Measurements from ENCODE around the gene MACROD2. TPM values are rescaled to one million over a fixed set of nuclear protein-coding genes. Genes with fewer than 3 reads are reported as not detected.
"Not testable (repeated sequence)": the region's sequence is repeated elsewhere in the genome, so short reads cannot be mapped to it uniquely, and the experiment has no call there.

MACROD2 gene
- polyA plus RNA-seq, 1 donor = 3.9 TPM

DNA sequence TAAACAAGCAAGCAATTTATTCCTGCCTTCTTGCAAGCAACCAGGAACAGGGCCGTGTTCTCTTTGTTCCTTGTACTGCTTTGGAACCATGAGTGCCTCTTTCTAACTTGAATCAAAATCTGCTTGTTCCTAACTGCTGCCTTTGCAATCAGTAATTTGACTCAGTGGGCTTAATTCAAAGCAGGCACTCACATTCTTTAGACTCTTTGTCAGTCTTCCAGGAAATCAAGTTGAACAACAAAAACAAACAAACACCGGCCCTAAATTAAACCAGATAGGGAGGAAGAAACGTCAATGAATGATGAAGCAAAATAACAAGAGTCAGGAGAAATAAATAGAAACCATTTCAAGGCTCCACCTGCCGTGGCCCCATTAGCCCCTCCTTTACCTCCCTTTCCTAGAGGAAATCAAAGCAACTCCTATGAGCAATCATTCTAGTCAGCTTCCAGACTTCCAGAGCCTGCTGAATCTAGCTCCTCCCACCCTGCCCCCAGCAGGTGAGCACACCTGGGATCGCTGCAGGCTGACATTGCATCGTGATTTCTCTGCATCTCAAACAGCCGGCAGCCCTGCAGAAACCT is 924.3 kb downstream of the MACROD2 start:
- no peak for DNase-seq

DNA sequence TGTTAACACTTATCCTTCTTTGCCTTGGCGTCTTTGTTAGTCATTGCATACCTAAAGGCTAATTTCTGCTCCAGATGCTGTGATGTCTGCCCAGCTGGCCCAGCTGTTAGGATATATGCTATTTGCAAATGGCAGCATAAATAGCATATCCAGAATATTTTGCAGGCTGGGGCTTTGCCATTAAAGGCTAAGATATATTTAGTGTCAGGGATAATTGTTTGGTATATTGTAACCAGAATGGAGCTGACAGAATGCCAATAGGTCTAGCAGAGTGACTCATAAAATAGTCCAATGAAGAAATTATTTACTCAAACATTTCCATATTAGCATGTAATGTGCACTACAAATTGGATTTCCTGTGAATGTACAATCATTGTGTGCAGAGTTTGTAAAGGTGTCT is 926.2 kb downstream of the MACROD2 start:
- DNase-seq = no peak

DNA sequence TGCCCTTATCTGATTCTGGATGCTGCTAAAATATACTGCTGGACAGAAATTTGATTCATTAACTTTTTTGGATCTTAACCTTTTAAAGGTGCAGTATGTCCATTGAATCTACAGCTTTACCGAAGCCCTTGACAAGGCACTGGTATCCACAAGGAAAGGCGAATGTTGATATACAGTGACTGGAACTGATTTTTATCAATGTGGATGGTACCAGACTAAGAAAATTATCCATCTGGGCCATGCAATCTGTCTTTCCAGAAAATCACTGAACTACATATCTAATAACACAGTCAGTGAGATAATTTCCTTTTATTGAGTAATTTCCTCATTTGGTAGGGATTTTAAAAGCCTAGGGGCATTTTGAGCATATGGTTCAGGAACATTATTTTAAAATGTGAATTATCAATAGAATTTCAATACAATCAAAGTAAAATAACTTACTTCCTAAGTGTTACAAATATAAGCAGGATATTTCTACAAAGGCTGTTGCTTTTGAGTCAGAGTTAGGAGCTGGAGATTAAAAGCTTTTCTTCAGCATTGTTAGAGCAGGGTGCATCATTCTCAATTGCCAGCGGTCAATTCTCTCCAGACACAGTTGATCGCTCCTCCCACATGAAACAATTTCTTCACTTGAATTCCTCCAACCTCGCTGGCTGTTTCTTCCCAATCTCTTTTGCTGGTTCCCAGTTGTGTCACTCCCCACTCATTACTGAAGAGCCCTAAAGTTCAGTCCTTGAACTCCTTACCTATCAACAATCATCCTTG is 927.4 kb downstream of the MACROD2 start:
- no peak for DNase-seq

DNA sequence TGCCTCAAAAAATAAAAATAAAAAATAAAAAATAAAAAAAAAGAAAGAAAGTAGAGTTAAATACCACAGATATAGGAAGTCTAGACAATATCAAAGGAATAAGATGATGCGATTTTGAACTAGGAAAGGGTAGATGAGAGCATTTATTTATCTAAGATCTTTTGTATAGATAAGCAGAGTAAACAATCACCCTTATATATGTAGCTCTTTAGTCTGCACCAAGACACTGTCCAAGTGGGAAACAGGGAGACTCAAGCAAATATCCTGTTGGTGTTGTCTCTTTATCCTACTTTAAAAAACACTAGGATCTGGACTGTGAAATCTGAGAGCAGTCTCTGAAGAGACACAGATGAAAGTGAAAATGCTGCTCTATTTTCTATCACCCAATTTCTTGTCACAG is 929.1 kb downstream of the MACROD2 start:
- DNase-seq = no peak

DNA sequence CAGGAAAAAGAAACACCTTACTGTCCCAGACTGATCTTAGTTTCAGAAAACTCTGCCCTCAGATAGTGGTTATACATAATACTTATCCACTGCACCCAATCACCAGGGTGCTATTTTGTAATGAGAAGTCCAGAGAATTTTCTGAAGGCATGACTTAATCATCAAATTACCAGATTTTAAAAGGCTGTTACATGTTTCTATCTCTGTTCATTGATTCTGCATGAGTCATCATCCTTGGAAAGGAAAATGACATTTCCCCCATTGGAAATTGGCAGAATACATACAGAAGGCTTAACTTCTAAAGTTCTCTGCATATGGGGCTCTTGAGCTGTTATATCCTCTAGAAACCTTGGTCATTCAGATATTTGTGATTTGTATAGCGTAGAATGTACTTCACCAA is 930.0 kb downstream of the MACROD2 start:
- DNase-seq = no peak

DNA sequence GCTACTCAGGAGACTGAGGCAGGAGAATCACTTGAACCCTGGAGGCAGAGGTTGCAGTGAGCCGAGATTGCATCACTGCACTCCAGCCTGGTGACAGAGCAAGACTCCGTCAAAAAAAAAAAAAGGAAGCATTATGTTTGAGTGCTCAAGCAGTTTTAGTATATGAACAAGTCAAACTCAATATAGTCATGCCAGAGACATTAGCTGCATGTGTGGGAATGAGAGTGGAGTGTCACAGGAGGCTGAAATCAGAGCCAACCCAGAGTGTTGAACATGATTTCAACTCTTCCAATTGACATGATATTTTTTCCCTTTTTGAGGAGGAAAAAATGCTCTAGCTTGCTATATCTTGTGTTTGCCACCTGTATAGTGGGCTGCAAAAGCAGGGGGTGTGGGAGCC is 931.1 kb downstream of the MACROD2 start:
- not testable (repeated sequence) for DNase-seq

DNA sequence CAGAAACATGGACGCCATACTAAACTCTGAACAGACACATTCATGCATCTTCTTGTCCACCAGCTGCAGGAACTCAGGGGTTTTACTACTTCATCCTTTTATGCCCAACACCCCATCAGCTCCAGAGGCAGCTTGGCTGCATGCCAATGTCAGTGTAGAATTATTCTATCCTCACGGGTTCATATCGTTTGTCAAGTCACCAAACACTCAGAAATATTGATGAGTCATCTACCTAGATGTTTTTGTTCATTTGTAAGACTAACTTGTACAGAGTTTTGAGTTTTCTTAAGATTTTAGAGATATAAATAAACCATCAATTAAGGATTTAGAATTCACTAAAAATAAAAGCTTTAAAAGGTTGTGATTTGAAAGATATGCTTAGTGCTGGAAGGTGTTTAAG is 932.8 kb downstream of the MACROD2 start:
- DNase-seq = no peak

DNA sequence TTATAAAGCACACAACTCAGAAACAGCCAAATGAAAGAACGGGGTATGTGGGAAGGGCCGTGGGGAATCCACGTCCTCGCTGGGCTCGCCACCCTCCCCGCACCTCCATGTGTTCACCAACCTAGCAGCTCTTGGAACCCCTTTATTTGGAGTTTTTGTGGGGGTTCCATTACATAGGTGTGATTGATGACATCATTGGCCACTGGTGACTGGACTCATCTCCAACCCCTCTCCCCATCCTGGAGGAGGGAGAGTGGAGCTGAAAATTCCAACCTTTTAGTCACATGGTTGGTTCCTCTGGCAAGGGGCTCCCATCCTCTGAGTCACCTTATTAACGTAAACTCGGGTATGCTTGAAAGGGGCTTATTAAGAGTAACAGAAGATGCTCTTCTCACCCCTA is 934.1 kb downstream of the MACROD2 start:
- no peak for DNase-seq

DNA sequence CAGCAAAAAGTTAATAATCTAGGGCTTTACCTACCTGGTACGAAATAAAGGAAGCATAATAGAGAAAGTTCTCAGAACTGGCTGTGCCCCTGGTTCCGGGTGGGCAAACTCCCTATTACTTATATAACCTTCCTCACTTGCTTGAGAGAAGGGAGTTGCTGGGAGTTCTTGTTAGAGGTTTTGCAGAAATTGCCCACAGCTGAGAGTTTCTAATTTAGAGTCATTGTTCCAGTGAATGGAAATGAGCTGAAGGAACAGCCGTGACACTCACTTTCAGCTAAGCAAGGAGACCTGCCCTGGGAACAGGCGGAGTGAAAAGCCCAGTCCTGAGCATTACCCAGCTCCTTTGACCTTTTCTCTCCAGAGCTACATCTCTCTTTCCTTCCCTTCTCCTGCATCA is 936.7 kb downstream of the MACROD2 start:
- DNase-seq = no peak

DNA sequence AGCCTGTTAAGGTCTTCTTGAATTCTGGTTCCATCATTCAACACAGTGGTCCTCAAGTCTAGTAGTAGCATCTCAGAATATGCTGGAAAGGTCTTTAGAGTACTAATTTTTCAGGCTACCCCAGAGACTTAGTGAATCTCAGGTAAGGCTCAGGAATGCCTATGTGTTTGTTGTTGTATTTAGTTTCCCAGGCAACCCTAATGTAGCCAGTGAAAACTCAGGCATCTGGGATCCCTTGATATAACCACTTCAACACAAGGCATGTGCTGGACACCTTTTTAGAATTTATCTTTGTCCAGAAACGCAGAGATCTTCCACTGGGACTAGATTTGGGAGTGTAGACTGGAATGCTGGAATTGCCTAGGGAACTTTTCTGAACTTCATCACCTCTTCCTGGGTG is 940.0 kb downstream of the MACROD2 start:
- no peak for DNase-seq

DNA sequence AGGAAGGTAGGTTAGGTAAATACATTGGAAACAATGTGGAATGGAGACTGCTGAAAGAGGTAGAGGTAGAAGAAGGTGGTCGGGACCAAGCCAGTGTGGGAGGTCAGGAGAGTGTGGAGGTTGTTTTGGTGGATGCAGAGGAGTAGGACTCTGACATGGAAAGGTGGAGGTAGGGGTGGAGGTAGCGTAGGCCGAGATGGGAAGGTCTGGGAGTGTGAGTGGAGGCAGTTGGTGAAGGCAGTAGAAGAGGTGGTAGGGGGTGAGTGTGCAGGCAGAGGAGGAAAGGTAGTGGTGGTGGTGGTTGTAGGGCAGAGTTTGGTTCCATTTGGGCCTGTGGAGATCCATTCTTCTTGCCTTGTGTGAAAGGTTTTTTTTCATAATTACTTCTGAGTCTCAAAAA is 941.7 kb downstream of the MACROD2 start:
- DNase-seq = no peak

DNA sequence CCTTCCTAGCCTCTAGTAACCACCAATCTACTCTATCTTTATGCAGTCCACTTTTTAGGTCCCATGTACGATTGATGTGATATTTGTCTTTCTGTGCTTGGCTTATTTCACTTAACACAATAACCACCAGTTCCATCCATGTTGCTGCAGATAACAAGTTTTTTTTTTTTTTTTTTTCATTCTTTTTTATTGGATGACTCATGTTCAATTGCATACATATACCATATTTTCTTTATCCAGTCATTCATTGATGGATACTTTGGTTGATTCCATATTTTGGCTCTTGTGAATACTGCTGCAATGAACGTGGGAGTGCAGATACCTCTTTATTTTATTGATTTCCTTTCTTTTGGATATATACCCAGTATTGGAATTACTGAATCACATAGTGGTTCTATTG is 942.5 kb downstream of the MACROD2 start:
- no peak for DNase-seq

DNA sequence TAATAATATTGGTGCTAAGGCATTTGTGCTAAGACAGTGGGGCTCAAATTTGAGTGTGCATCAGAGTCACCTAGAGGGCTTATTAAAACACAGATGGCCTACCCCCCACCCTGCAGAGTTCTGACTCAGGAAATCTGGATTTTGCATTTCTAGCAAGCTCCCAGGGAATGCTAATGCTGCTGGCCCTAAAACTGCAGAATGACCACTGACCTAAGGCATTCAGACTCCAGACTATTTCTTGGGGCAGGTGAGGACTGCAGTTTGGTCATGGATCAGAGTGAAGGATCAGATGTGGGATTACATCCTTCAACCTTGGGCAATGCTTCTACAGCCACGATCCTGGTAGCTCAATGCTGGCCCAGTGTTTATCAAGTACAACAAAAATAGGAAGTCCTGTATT is 952.2 kb downstream of the MACROD2 start:
- no peak for DNase-seq

DNA sequence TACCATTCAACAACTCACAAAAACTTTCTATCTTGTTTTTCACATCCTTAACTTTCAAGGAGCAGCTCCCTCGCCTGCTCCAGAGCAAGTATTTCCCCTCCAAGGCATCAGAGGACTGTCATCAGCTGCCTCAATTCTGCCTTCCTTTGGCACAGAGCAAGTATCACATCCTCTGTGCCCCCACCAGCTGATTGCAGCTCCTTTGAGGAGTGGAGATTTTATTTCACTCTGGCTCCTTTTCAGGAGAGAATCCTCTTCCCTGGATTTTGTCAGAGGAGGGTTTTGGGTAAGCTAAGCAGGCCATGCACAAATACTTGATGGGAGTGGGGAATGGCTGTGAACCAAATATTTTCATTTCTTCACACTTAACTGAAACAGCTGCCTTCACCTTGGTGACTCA is 952.6 kb downstream of the MACROD2 start:
- DNase-seq = no peak

DNA sequence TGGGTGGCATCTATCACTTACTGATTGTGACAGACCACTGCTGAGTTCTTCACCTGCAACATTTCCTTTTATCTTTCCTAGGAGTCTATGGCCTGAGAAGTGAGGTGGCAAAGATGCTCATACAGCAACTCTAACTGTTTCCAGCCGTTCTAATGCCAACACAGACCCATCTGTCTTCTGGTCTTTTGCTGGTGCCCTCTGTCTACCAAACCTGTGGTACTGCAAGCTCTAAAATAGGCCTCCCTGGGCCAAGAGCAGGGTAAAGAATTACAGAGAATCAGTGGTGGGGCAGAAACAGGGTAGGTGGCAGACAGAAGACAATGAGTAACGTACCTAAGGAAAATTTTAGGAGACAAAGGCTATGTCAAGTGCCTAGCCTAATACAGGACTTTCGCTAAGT is 953.1 kb downstream of the MACROD2 start:
- no peak for DNase-seq

DNA sequence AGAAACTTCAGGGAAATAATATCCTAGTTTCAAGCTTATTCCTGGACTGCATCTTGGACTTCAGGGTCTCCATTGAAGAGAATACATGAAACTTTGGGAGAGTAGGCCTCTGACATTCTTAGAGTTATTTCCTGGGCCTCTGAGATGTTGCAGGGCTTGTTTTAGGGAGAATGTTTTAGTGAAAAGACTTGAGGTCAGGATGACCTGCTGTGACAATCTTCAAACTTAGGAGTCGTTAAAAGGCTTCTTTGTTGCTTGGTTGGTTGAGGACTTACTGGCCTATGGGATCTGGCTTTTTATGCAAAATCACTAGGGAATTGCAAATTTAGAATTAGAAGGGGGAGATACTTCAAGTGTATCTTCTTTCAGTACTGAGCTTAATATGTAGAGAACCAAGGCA is 955.3 kb downstream of the MACROD2 start:
- DNase-seq = no peak

DNA sequence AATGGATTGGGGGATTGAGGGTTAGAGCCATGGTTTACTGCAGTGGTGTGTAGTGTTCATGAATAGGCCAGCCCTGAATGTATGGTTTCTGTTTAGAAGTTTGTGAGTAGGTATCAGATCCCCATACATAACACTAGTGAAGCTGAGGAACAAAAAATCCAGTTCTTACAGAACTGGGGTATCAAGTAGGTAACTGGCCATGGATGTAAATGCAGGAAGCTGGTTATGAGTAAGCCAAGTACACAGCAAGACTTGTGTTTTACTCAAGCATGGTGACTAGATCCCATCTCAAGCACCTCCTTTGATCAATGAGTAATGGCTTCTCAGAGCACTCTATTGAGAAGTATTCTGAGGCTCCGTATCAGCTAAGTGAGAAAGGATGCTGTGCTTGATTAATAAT is 955.8 kb downstream of the MACROD2 start:
- DNase-seq = no peak

DNA sequence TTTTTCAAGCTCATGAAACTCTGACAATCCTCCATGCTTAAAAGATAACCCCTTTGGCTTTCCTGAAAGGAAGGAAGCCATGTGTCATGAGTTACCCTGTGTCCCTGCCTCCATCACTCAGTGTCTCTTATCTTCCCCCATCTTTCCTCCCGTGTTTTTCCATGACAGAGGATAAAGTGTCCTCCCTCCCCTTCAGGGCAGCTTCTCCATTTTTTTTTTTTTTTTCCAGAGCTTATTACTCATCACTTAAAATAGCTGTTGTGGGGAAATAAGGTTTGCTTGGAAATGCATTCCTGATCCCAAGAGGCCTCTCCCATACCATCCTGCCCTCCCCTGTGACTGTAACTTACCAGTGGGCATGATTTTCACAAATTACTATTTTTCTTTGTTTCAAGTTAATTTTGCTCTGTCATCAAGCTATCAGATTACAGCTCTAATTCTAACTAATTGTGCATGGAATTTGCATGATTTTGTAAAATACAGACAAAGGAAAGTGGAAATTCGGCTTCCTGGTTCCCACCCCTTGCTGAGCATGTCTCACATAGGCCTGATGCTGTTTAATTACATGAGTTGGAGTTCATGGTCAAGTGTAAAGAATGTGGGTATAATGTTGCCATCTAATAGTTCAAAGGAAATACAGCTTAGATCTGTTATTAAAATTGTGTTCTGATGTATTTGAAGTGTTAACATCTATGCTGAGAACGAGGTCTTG is 956.5 kb downstream of the MACROD2 start:
- no peak for DNase-seq

DNA sequence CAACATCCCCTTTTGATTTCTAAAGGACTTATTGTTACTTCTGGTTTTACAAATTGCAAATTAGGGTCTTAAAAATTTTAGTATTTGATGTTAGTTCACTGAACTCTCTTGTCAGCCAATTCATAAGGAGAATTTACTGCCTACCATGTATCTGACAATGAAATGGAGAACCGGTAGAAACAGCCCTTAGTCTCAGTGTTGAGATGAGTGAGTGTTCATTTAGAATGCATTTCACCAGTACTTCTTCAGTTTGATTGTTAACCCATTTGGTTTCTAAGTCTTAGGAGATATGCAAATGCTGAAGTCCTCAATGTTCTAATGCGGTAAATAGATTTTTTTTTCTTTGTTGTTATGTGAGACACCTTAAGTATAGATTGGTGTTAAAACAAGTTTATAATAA is 958.4 kb downstream of the MACROD2 start:
- no peak for DNase-seq

DNA sequence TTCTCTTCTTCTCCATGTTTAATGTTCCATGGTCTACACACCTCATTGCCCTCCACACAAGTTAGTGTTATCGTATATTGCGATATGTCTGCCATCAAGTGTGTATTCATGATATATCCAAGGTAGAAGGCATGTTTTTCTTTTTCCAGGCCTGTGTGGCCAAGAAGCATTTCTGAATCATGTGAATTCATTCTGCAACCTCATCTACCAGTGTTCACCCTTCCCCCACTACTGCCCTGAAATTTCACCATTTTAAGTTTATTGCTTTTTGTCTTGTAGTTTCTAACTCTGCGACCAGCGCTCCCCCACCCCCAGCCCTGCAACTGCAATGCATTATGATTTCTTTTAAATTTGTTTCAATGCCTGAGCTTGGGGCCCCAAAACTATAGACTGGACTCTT is 960.1 kb downstream of the MACROD2 start:
- DNase-seq = no peak

DNA sequence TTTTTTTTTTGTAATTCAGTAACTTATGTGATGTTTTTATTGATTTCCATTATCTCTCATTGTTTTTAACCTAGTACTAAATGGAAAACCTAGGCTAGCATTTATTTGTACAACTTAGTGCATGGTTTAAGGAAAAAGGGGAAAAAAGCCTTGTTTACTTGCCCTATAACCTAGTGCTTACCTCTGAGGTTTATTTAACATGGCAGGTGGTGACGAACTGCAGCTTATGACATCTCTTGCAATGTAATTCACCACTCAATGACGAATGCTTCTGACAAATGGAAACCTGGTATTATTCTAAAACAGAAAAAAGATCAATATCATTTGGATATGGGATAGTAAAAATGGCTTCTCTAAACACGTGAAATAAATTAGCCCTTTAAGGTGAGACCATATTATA is 960.7 kb downstream of the MACROD2 start:
- DNase-seq = no peak

DNA sequence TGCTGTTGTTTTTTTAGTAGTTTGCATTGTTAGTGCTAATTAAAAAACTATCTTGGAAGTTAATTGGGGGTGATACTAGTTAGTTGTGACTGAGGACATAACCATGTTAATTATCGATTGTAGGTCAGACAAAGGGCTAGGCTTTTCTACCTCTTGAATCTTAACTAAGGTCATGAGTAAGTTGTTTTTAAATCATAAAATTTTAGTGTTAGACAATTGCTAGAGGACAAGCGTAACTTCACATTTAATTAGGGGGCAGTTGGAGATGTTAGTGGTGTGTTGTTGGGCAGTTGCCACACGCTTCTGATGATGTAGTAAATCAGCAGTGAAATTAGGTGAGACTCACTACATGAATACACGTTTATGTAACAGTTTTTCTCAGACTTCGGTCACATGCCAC is 961.2 kb downstream of the MACROD2 start:
- no peak for DNase-seq

DNA sequence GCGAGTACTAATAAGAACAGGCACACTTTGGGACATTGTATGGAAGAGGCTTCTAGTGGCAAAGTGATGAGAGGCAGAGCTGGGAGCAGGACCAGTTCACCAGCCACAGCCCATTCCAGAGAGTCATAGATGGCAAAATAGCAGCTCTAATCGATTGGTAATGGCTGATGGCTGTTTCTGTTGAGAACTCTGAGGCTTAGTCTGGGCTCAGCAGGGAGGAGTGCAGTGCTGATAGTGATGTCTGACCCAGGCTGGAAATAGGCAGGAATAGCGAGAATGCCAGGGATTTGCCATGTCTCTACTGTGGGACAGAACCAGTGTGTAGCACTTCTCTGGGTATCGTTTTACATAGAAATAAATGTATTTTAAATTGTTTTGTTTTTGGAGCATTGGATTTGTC is 962.1 kb downstream of the MACROD2 start:
- DNase-seq = no peak

DNA sequence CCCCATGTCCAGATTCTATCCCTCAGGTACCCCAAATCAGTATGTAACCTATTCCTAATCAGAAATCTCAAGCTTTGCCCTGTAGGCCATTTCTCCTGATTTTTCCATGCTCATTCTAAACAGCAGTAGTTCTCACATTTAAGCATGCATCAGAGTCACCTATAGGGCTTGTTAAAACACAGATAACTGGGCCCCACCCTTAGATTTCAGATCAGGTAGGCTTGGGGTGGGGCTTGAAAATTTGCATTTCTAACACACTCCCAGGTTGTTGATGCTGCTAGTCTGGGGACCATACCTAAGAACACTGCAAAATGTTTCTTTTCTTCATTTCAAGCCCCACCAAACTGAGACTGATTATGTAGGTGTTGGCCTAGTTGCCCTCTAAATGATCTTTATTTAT is 963.3 kb downstream of the MACROD2 start:
- no peak for DNase-seq
